Measurements from ENCODE around the gene CLUH. TPM values are rescaled to one million over a fixed set of nuclear protein-coding genes. Genes with fewer than 3 reads are reported as not detected.
"Not testable (repeated sequence)": the region's sequence is repeated elsewhere in the genome, so short reads cannot be mapped to it uniquely, and the experiment has no call there.

The CLUH gene
- polyA plus RNA-seq, 1 donor (not counting 4 experiments of a cell fraction or from before 2014, with no cell fraction given): 24.0 TPM

- no peaks in the 10 kb centered on the region for H3K9me3 ChIP-seq (ENCODE audit: control insufficient read depth, low read depth, low read length)
- peaks cover 16 to 41% of the 10 kb centered on the region in 2 experiments for H3K36me3 ChIP-seq (ENCODE audit: control insufficient read depth in 2 of 2, extremely low read depth in 1 of 2, insufficient read depth in 2 of 2, low read length in 2 of 2)
- dilution Hi-C loops (cut with MboI; ENCODE audit: extremely low pct_ligation_motif_present, low sequenced_read_pairs): no loop called here
- no peak overlapping the region for H2AFZ ChIP-seq (ENCODE audit: control insufficient read depth, low read length)
- H3K9ac ChIP-seq (ENCODE audit: control insufficient read depth, extremely low read depth, insufficient read depth, low read length): no peak overlapping the region
- H3K79me2 ChIP-seq (ENCODE audit: control insufficient read depth, insufficient read depth, low read length): peaks cover 24% of the 10 kb centered on the region
- TF ChIP-seq CTCF (optimal IDR thresholded peaks at IDR 0.05 in 1 of 3, IDR thresholded peaks at IDR 0.05 in 1 of 3, conservative IDR thresholded peaks at IDR 0.05 in 1 of 3; ENCODE audit: extremely low read depth in 1 of 3, insufficient read depth in 2 of 3, low read length in 3 of 3) (no peak), EZH2 (IDR thresholded peaks at IDR 0.05; ENCODE audit: low read length) (no peak)
- H3K9me1 ChIP-seq (ENCODE audit: control insufficient read depth, extremely low read depth, insufficient read depth, low read length): no peaks in the 10 kb centered on the region
- no peak overlapping the region for H3K4me3 ChIP-seq (ENCODE audit: control insufficient read depth in 2 of 3, extremely low read depth in 1 of 3, insufficient read depth in 2 of 3, low read depth in 1 of 3, low read length in 3 of 3)
- FAIRE-seq (no peak), DNase-seq (ENCODE audit: low read depth, low spot score) (no peak)
- H3K4me2 ChIP-seq (ENCODE audit: control insufficient read depth, extremely low read depth, insufficient read depth, low read depth, low read length): no peak overlapping the region
- H3K4me1 ChIP-seq (ENCODE audit: control insufficient read depth, extremely low read depth, insufficient read depth, low read length): no peaks in the 10 kb centered on the region
- H3K27ac ChIP-seq (ENCODE audit: control insufficient read depth, insufficient read depth, low read length): no peak overlapping the region
- no peaks in the 10 kb centered on the region for H4K20me1 ChIP-seq (ENCODE audit: control insufficient read depth, extremely low read depth, insufficient read depth, low read length)
- H3K27me3 ChIP-seq (ENCODE audit: control insufficient read depth, extremely low read depth, insufficient read depth, low read length): no peaks in the 10 kb centered on the region
These were observed 39.5 kb downstream of the CLUH start for GRCh38 chr17:2672026-2672425.

DNA sequence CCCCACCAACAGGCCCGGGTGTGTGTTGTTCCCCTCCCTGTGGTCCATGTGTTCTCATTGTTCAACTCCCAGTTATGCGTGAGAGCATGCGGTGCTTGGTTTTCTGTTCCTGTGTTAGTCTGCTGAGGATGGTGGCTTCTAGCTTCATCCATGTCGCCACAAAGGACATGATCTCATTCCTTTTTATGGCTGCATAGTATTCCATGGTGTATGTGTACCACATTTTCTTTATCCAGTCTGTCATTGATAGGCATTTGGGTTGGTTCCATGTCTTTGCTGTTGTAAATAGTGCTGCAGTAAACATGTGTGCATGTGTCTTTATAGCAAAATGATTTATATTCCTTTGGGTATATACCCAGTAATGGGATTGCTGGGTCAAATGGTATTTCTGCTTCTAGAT, 51.2 kb downstream of the CLUH start:
- Histone ChIP-seq H3K79me2 (ENCODE audit: control insufficient read depth, insufficient read depth, low read length) (peaks cover 95% of the 10 kb centered on the region), H4K20me1 (ENCODE audit: control insufficient read depth, extremely low read depth, insufficient read depth, low read length) (peaks cover 12% of the 10 kb centered on the region)
- H3K9ac ChIP-seq (ENCODE audit: control insufficient read depth, extremely low read depth, insufficient read depth, low read length); H3K4me3 ChIP-seq (ENCODE audit: control insufficient read depth in 2 of 3, extremely low read depth in 1 of 3, insufficient read depth in 2 of 3, low read depth in 1 of 3, low read length in 3 of 3); FAIRE-seq; H3K9me1 ChIP-seq (ENCODE audit: control insufficient read depth, extremely low read depth, insufficient read depth, low read length); DNase-seq (ENCODE audit: low read depth, low spot score); H3K27ac ChIP-seq (ENCODE audit: control insufficient read depth, insufficient read depth, low read length); H3K9me3 ChIP-seq (ENCODE audit: control insufficient read depth, low read depth, low read length); H3K36me3 ChIP-seq (ENCODE audit: control insufficient read depth in 2 of 2, extremely low read depth in 1 of 2, insufficient read depth in 2 of 2, low read length in 2 of 2); H3K4me1 ChIP-seq (ENCODE audit: control insufficient read depth, extremely low read depth, insufficient read depth, low read length); dilution Hi-C loops (cut with MboI; ENCODE audit: extremely low pct_ligation_motif_present, low sequenced_read_pairs); H3K4me2 ChIP-seq (ENCODE audit: control insufficient read depth, extremely low read depth, insufficient read depth, low read depth, low read length); H3K27me3 ChIP-seq (ENCODE audit: control insufficient read depth, extremely low read depth, insufficient read depth, low read length); H2AFZ ChIP-seq (ENCODE audit: control insufficient read depth, low read length): not testable (repeated sequence)

DNA sequence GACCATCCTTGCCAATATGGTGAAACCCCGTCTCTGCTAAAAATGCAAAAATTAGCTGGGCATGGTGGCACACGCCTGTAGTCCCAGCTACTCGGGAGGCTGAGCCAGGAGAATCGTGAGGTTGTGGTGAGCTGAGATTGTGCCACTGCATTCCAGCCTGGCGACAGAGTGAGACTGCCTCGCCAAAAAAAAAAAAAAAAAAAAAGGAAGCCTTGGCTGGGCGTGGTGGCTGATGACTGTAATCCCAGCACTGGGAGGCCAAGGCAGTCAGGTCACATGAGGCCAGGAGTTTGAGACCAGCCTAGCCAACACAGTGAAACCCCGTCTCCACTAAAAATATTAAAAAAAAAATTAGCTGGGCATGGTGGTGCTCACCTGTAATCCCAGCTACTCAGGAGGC, 52.2 kb downstream of the CLUH start:
- H3K4me2 ChIP-seq (ENCODE audit: control insufficient read depth, extremely low read depth, insufficient read depth, low read depth, low read length); H3K36me3 ChIP-seq (ENCODE audit: control insufficient read depth in 2 of 2, extremely low read depth in 1 of 2, insufficient read depth in 2 of 2, low read length in 2 of 2); dilution Hi-C loops (cut with MboI; ENCODE audit: extremely low pct_ligation_motif_present, low sequenced_read_pairs); DNase-seq (ENCODE audit: low read depth, low spot score); H3K9ac ChIP-seq (ENCODE audit: control insufficient read depth, extremely low read depth, insufficient read depth, low read length); H3K4me3 ChIP-seq (ENCODE audit: control insufficient read depth in 2 of 3, extremely low read depth in 1 of 3, insufficient read depth in 2 of 3, low read depth in 1 of 3, low read length in 3 of 3); H3K27ac ChIP-seq (ENCODE audit: control insufficient read depth, insufficient read depth, low read length); H3K4me1 ChIP-seq (ENCODE audit: control insufficient read depth, extremely low read depth, insufficient read depth, low read length); FAIRE-seq; H3K9me3 ChIP-seq (ENCODE audit: control insufficient read depth, low read depth, low read length); H3K27me3 ChIP-seq (ENCODE audit: control insufficient read depth, extremely low read depth, insufficient read depth, low read length); H3K9me1 ChIP-seq (ENCODE audit: control insufficient read depth, extremely low read depth, insufficient read depth, low read length); H2AFZ ChIP-seq (ENCODE audit: control insufficient read depth, low read length): not testable (repeated sequence)
- Histone ChIP-seq H4K20me1 (ENCODE audit: control insufficient read depth, extremely low read depth, insufficient read depth, low read length) (peaks cover 11% of the 10 kb centered on the region), H3K79me2 (ENCODE audit: control insufficient read depth, insufficient read depth, low read length) (peaks cover 95% of the 10 kb centered on the region)

Measured in keratinocyte (primary cell).